Ovary (tissue), 3 donors: ENCODE results near the gene PPM1M.

Experiments
- POLR2A ChIP-seq: fragments of 450-650 bp; IDR thresholded peaks from one replicate; pipeline ENCODE4 v1.6.1; 2017; ENCODE audit warnings: antibody characterized with exemption, mild to moderate bottlenecking, moderate library complexity
- TF ChIP-seq, protein P1 (sequence below), 3 donors: fragments of 450-650 bp in 2 of 3; fragments of 200-600 bp in 1 of 3; IDR thresholded peaks; one replicate each; pipeline versions ENCODE4 v1.5.1 to v1.8.0; 2016 to 2022; ENCODE audit warnings: antibody characterized with exemption in 3 of 3, mild to moderate bottlenecking in 1 of 3
- donor health status: DM: no; HTN: no; CAD: no.

DNA sequence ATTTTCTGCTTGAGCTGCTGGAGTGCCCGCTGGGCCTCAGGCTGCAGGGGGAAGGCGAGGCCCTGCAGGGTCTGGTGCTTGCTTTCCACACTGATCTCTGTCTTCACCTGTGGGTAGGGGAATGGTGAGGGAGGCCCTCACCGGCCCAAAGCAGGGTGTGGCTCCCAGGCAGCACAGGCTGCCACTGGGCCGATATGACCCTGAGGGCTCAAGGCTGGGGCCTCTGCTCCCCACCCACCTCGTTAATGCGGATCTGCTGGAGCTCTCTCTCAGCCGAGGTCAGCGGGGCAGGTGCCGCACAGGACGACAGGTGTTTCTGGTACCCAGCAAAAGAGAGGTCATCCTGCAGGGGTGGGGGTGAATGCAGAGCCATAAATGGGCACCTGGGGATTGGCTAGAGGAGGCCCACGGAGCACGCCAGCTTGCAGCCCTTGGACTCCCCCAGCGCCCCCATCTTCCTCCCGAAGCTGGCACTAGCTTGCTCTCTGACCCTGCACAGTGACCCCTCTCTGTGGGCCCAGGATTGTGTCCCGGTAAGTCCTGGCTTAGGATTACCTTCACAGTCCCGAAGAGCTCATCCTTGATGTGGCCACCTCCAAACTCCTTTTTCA lies 14.6 kb upstream of the PPM1M start:
- no peak for TF ChIP-seq POLR2A
- TF ChIP-seq, protein P1, sequence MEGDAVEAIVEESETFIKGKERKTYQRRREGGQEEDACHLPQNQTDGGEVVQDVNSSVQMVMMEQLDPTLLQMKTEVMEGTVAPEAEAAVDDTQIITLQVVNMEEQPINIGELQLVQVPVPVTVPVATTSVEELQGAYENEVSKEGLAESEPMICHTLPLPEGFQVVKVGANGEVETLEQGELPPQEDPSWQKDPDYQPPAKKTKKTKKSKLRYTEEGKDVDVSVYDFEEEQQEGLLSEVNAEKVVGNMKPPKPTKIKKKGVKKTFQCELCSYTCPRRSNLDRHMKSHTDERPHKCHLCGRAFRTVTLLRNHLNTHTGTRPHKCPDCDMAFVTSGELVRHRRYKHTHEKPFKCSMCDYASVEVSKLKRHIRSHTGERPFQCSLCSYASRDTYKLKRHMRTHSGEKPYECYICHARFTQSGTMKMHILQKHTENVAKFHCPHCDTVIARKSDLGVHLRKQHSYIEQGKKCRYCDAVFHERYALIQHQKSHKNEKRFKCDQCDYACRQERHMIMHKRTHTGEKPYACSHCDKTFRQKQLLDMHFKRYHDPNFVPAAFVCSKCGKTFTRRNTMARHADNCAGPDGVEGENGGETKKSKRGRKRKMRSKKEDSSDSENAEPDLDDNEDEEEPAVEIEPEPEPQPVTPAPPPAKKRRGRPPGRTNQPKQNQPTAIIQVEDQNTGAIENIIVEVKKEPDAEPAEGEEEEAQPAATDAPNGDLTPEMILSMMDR (IDR thresholded peaks at IDR 0.05): no peak
